Subcutaneous adipose tissue (tissue), 4 donors: Measurements from ENCODE around the gene CD163L1. TPM values are rescaled to one million over a fixed set of nuclear protein-coding genes. Genes with fewer than 3 reads are reported as not detected.

Source experiments
- CTCF ChIP-seq: fragments of 450-650 bp; IDR thresholded peaks from one replicate; pipeline ENCODE4 v1.5.1; 2016; ENCODE audit warnings: low read depth, mild to moderate bottlenecking, control low read depth, antibody characterized with exemption, moderate library complexity
- total RNA-seq, 4 donors: library from RNA; depleted of rRNA; stranded (reverse); fragments of >200 nt; gene quantifications; one replicate each; pipeline ENCODE4 v1.1.0, GENCODE V29; 2016

The CD163L1 gene
- 1 to 10 TPM; 1.7 to 8.2 (median 5.0) TPM for total RNA-seq

- no peak for TF ChIP-seq CTCF
Measured at GRCh38 chr12:7444076-7444475, at the start of gene CD163L1. Gene CD163L1, minus strand, starts transcription at chr12:7444153. Its CDS starts 26 bp downstream, at chr12:7444127.

- no peak for TF ChIP-seq CTCF
Measured at GRCh38 chr12:7493006-7493405, 49.1 kb upstream of the CD163L1 start.

- no peak for TF ChIP-seq CTCF
Measured at GRCh38 chr12:7486512-7486911, 42.6 kb upstream of the CD163L1 start.

- no peak for TF ChIP-seq CTCF
Measured at GRCh38 chr12:7485095-7485494, 41.1 kb upstream of the CD163L1 start.

GRCh38 chr12:7483343-7483742 lies 39.4 kb upstream of the CD163L1 start:
- no peak for TF ChIP-seq CTCF

- no peak for TF ChIP-seq CTCF
Measured at GRCh38 chr12:7479771-7480170, 35.8 kb upstream of the CD163L1 start.

GRCh38 chr12:7472060-7472459 lies 28.1 kb upstream of the CD163L1 start:
- no peak for TF ChIP-seq CTCF
